GM19395 (cell line): ENCODE data around the gene PYY.
"Not testable (repeated sequence)": the region's sequence is repeated elsewhere in the genome, so short reads cannot be mapped to it uniquely, and the experiment has no call there.

Experiments
- ATAC-seq: cut with Tn5 transposase; IDR thresholded peaks from one replicate; pipeline ENCODE4 v1.9.1; 2021; ENCODE audit warnings: mild to moderate bottlenecking, moderate library complexity; ENCODE audit not compliant: unreplicated experiment

PYY gene

GRCh38 chr17:43949781-43950180 lies 4.0 kb downstream of the PYY start:
- ATAC-seq: no peak

GRCh38 chr17:43946781-43947180 lies 7.0 kb downstream of the PYY start:
- no peak for ATAC-seq

DNA sequence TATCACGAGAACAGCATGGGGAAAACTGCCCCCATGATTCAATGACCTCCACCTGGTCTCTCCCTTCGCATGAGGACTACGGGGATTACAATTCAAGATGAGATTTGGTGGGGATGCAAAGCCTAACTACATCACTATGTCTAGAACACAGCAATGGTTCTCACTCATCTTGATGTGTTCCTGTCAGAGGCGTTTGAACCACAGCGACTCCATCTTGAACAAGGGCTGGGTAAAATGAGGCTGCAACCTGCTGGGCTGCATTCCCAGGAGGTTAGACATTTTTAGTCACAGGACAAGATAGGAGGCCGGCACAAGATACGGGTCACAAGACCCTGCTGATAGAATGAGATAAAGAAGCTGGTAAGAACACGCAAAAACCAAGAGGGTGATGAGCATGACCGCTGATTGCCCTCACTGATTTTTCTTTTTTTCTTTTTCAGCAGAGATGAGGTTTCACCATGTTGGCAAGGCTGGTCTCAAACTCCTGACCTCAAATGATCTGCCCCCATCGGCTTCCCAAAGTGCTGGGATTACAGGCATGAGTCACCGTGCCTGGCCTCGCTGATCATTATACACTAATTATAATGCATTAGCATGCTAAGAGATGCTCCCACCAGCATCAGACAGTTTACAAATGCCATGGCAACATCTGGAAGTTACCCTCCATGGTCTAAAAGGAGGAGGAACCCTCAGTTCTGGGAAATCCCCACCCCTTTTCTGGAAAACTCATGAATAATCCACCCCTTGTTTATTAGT lies 8.5 kb downstream of the PYY start:
- no peak for ATAC-seq

GRCh38 chr17:43942051-43942685 lies 11.6 kb downstream of the PYY start, which contains the start of gene PPY:
TSS of gene PPY (minus strand) at chr17:43942476. CDS start at chr17:43941654, 822 bp downstream.
- ATAC-seq: no peak

GRCh38 chr17:43940630-43941029 lies 13.1 kb downstream of the PYY start:
- ATAC-seq: no peak

- no peak for ATAC-seq
These were observed 13.9 kb downstream of the PYY start for GRCh38 chr17:43939886-43940285.

- not testable (repeated sequence) for ATAC-seq
These were observed 14.3 kb downstream of the PYY start for GRCh38 chr17:43939452-43939851.

DNA sequence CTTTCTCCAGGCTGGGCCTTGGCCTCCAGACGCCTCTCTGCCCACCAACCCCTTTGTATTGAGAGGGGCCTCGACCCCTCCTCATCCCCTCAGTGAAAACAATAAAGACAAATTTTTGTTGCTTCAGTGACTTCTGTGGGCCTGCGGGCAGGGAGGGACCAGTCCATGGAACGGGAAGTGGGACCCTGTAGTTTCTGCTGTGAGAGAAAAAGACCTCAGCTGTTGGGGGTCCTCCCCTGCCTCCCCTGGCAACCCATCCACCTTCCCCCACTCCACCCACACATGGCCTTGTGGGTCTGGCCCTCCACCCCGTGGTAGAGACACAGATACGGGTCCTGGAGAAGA lies 14.9 kb downstream of the PYY start:
- ATAC-seq: no peak

GRCh38 chr17:43936434-43936833 lies 17.3 kb downstream of the PYY start:
- no peak for ATAC-seq

- ATAC-seq: no peak
These were observed 17.8 kb downstream of the PYY start for GRCh38 chr17:43935926-43936261.

DNA sequence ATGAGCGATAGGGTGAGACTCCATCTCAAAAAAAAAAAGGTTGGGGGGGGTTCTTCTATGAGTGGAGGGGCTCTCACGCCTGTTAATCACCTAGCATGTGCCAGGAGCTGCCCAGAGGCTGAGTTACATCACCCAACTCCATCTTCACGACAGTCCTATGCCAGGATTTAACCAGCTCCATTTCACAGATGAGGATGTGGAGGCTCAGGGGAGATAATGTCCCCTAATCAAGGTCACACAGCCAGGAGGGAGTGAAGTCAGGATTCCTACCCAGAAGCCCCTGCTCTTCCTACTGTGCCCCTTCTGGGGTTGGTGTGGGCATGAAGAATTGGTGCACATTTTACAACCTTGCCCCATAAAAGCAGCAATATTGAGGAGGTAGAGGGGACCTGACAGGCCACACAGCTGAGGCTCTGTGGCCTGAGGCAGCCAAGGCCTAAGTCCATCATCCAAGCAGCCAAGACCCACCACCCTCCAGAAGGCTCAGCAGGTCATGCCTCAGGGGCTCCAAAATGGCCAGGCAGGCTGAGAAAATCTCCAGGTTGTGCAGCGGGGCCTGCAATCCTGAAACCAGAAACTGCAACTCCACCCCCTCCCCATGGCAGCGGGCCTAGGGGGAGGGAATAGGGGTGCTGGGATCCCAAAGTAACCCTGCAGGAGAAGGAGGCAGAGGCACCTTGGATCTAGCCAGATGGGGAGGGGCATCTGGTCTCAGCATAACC lies 18.4 kb downstream of the PYY start:
- ATAC-seq: no peak

- no peak for ATAC-seq
These were observed 20.8 kb downstream of the PYY start for GRCh38 chr17:43932923-43933322.

- no peak for ATAC-seq
These were observed 21.4 kb downstream of the PYY start for GRCh38 chr17:43932357-43932756.

GRCh38 chr17:43931062-43931571 lies 22.6 kb downstream of the PYY start:
- no peak for ATAC-seq

GRCh38 chr17:43928609-43929008 lies 25.1 kb downstream of the PYY start:
- no peak for ATAC-seq

DNA sequence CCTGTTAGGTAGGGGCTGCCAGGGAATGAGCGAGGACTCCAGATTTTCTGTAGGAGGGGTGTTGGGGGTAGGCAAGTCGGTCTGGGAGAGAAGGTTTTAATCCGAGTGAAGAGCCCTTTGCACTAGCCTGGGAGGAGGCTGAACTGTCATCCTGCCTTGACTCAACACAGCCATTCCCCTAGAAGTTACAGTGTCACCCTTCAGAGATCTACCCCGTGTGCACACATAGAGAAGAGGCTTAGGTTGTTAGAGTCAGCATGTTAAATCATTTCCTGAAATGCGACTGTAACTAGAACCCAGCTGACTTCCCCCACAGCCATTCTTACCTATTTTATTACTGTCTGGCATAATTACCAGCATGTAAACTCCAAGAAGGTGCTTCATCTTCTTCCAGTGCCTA lies 25.8 kb downstream of the PYY start:
- ATAC-seq: not testable (repeated sequence)

GRCh38 chr17:43927060-43927864 lies 26.5 kb downstream of the PYY start:
- no peak for ATAC-seq

GRCh38 chr17:43924558-43924957 lies 29.2 kb downstream of the PYY start:
- ATAC-seq: no peak

DNA sequence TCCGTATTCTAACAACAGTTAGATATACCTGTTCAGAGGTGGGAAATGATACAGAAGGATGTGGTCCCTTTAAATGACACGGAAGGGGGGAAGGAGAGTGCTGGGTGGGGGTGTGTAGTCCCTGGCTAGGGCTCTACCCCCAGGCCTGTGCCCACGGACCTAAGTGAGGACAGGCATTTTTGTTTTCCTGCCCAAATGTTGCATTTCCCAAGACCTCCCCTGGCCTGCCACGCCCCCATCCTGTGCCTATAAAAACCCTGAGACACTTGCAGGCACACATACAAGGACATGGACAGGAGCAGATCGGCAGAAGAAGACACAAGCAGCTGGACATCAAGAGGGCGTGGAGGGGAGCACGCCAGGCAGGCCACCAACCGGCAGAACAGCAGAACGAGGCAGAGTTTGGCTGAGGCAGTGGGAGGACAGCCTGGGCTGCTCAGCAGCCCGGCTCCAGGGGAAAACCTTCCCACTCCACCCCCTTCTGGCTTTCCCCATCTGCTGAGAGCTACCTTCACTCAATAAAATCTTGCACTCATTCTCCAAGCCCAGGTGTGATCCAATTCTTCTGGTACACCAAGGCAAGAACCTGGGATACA lies 33.1 kb downstream of the PYY start:
- ATAC-seq: no peak

DNA sequence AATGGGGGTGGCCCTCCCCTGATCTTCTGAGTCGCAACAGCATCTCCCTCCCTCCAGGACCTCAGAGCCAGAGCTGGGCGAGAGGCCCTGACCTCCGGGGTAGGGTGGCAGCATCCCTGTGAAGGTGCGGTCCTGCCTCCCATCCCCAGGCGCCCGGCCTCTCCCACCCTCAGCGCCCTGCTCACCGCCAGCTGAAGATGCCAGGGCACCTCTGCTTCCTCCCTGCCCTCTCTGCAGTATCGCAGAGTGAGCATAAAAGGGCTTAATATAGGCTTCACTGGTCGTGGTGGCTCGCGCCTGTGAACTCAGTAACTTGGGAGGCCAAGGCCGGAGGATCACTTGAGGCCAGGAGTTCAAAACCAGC lies 35.7 kb downstream of the PYY start:
- ATAC-seq: no peak
